H1 (cell line): ENCODE results near the gene TMEM164. TPM values are rescaled to one million over a fixed set of nuclear protein-coding genes. Genes with fewer than 3 reads are reported as not detected.

Experiments used
- CTCF ChIA-PET: fragments of 300-600 bp; sonication (Branson Sonifier 250); formaldehyde crosslinking; loops from one replicate; lab custom pipeline; 2021; ENCODE audit not compliant: partially characterized antibody; lab: Charles Lee
- POLR2A ChIA-PET: fragments of 300-600 bp; sonication (Branson Sonifier 250); formaldehyde crosslinking; loops from one replicate; lab custom pipeline; 2021; ENCODE audit warnings: inconsistent platforms; ENCODE audit not compliant: partially characterized antibody; lab: Charles Lee
- DNase-seq, 2 experiments: peaks; one replicate each; pipeline versions ENCODE4 v3.0.0 to v3.0.0-alpha.2; 2010 to 2022; ENCODE audit warnings: low spot score in 2 of 2, low read depth in 1 of 2, mixed read lengths in 1 of 2
- FAIRE-seq: peaks from 2 replicates; lab custom pipeline; 2011; peaks lifted over from hg19 to GRCh38; lab: Jason Lieb, UNC
- H2AFZ ChIP-seq: 2 replicates; pipeline ENCODE4 v1.8.1; 2012; ENCODE audit warnings: low read length, inconsistent platforms
- H2AK5ac ChIP-seq: 2 replicates; pipeline ENCODE4 v1.6.1; 2013; ENCODE audit warnings: low read depth, low read length
- H2BK120ac ChIP-seq: replicated peaks from 2 replicates; pipeline ENCODE3; 2013; ENCODE audit warnings: low read depth, low read length, inconsistent platforms
- H2BK12ac ChIP-seq: 2 replicates; pipeline ENCODE4 v1.6.1; 2013; ENCODE audit warnings: low read depth, low read length
- H2BK15ac ChIP-seq: 2 replicates; pipeline ENCODE4 v1.6.1; 2013; ENCODE audit warnings: low read length
- H2BK20ac ChIP-seq: 2 replicates; pipeline ENCODE4 v1.6.1; 2013; ENCODE audit warnings: low read length
- H2BK5ac ChIP-seq: 2 replicates; pipeline ENCODE4 v1.6.1; 2013; ENCODE audit warnings: low read depth, low read length
- H3K14ac ChIP-seq: 2 replicates; pipeline ENCODE4 v1.6.1; 2013; ENCODE audit warnings: inconsistent platforms; ENCODE audit not compliant: insufficient read length
- H3K18ac ChIP-seq: 2 replicates; pipeline ENCODE4 v1.6.1; 2013; ENCODE audit warnings: low read length; ENCODE audit errors: extremely low read depth
- H3K23ac ChIP-seq: 2 replicates; pipeline ENCODE4 v1.6.1; 2013; ENCODE audit warnings: inconsistent platforms; ENCODE audit not compliant: insufficient read length
- H3K23me2 ChIP-seq: 2 replicates; pipeline ENCODE4 v1.6.1; 2013; ENCODE audit warnings: low read depth, low read length
- H3K27ac ChIP-seq: 2 replicates; pipeline ENCODE4 v1.6.1; 2011; ENCODE audit warnings: low read depth, low read length, inconsistent platforms
- H3K27me3 ChIP-seq, 4 experiments: replicated peaks in 1 of 4; 1 replicate in 1 of 4; 2 replicates in 3 of 4; pipeline versions ENCODE4 v1.6.1 to v1.8.1; 2011 to 2013; ENCODE audit warnings: low read length in 3 of 4, mild to moderate bottlenecking in 3 of 4, inconsistent platforms in 2 of 4, mixed read lengths in 2 of 4, moderate library complexity in 1 of 4; ENCODE audit not compliant: control insufficient read depth in 3 of 4, insufficient read depth in 3 of 4; ENCODE audit errors: extremely low read depth in 1 of 4
- H3K36me3 ChIP-seq, 4 experiments: 2 replicates each; pipeline versions ENCODE4 v1.6.1 to v1.8.1; 2011 to 2013; ENCODE audit warnings: mild to moderate bottlenecking in 4 of 4, low read length in 3 of 4, moderate library complexity in 2 of 4, control low read depth in 1 of 4, inconsistent platforms in 1 of 4; ENCODE audit not compliant: insufficient read depth in 4 of 4, control insufficient read depth in 2 of 4
- H3K4ac ChIP-seq: replicated peaks from 2 replicates; pipeline ENCODE3; 2013; ENCODE audit warnings: low read length, low read depth, mixed read lengths, inconsistent platforms; ENCODE audit not compliant: insufficient read length
- H3K4me1 ChIP-seq, 4 experiments: replicated peaks in 1 of 4; 1 replicate in 1 of 4; 2 replicates in 3 of 4; pipeline versions ENCODE4 v1.6.1 to v1.8.1; 2011 to 2013; ENCODE audit warnings: low read length in 3 of 4, inconsistent platforms in 2 of 4, mixed read lengths in 1 of 4; ENCODE audit not compliant: insufficient read depth in 4 of 4, control insufficient read depth in 3 of 4
- H3K4me2 ChIP-seq, 2 experiments: 2 replicates each; pipeline versions ENCODE4 v1.6.1 to v1.8.1; 2011 to 2013; ENCODE audit warnings: low read depth in 2 of 2, low read length in 2 of 2, control low read depth in 1 of 2, inconsistent platforms in 1 of 2, mild to moderate bottlenecking in 1 of 2; ENCODE audit not compliant: insufficient read depth in 1 of 2
- H3K4me3 ChIP-seq, 4 experiments: fragments of 200-600, 300-600 bp in 1 of 4; sonication (generic), shearing (Covaris generic), sonication (Bioruptor Twin) in 1 of 4; 2 replicates each; pipeline versions ENCODE4 v1.5.1 to v1.8.1; 2011 to 2016; ENCODE audit warnings: low read length in 4 of 4, low read depth in 3 of 4, control low read depth in 2 of 4, inconsistent platforms in 2 of 4, mild to moderate bottlenecking in 2 of 4, mixed read lengths in 1 of 4, moderate library complexity in 1 of 4; ENCODE audit not compliant: insufficient read depth in 2 of 4; ENCODE audit errors: extremely low read depth in 1 of 4
- H3K56ac ChIP-seq: replicated peaks from 2 replicates; pipeline ENCODE3; 2013; ENCODE audit warnings: low read depth, mild to moderate bottlenecking, mixed read lengths, low read length, inconsistent platforms; ENCODE audit not compliant: insufficient read length
- H3K79me1 ChIP-seq: 2 replicates; pipeline ENCODE4 v1.6.1; 2013; ENCODE audit warnings: low read depth, low read length, control low read depth
- H3K79me2 ChIP-seq, 2 experiments: 2 replicates each; pipeline versions ENCODE4 v1.6.1 to v1.8.1; 2012 to 2013; ENCODE audit warnings: low read length in 2 of 2, mild to moderate bottlenecking in 2 of 2, inconsistent platforms in 1 of 2; ENCODE audit not compliant: insufficient read depth in 2 of 2, control insufficient read depth in 1 of 2
- H3K9ac ChIP-seq, 4 experiments: replicated peaks in 1 of 4; 1 replicate in 1 of 4; 2 replicates in 3 of 4; pipeline versions ENCODE4 v1.6.1 to v1.8.1; 2011 to 2013; ENCODE audit warnings: low read depth in 3 of 4, low read length in 3 of 4, control low read depth in 2 of 4, mild to moderate bottlenecking in 2 of 4, moderate library complexity in 2 of 4, inconsistent platforms in 1 of 4; ENCODE audit errors: extremely low read depth in 1 of 4
- H3K9me3 ChIP-seq, 2 experiments: 2 replicates each; pipeline versions ENCODE4 v1.6.1 to v1.8.1; 2012 to 2013; ENCODE audit warnings: mild to moderate bottlenecking in 2 of 2, moderate library complexity in 2 of 2, control low read depth in 1 of 2, inconsistent platforms in 1 of 2, low read depth in 1 of 2, low read length in 1 of 2, mixed read lengths in 1 of 2; ENCODE audit not compliant: insufficient read depth in 2 of 2
- H4K20me1 ChIP-seq, 2 experiments: replicated peaks in 1 of 2; 2 replicates each; pipeline versions ENCODE3 to v1.8.1; 2011 to 2013; ENCODE audit warnings: inconsistent platforms in 2 of 2, low read length in 2 of 2, mild to moderate bottlenecking in 1 of 2; ENCODE audit not compliant: insufficient read depth in 2 of 2, control insufficient read depth in 1 of 2
- H4K5ac ChIP-seq: 2 replicates; pipeline ENCODE4 v1.6.1; 2013; ENCODE audit warnings: low read length, low read depth, mixed read lengths, inconsistent platforms; ENCODE audit not compliant: insufficient read length
- H4K8ac ChIP-seq: 2 replicates; pipeline ENCODE4 v1.8.0; 2013; ENCODE audit warnings: mild to moderate bottlenecking, moderate library complexity, low read length, inconsistent platforms; ENCODE audit not compliant: insufficient read depth; ENCODE audit errors: extremely low read depth
- H4K91ac ChIP-seq: replicated peaks from 2 replicates; pipeline ENCODE3; 2013; ENCODE audit warnings: low read length, mixed read lengths, inconsistent platforms; ENCODE audit not compliant: insufficient read length
- EP300 ChIP-seq, 2 experiments: IDR thresholded peaks; 1 replicate in 1 of 2; 2 replicates in 1 of 2; pipeline ENCODE4 v1.6.1; 2011 to 2012; ENCODE audit warnings: low read depth in 2 of 2, low read length in 2 of 2, mild to moderate bottlenecking in 2 of 2, borderline replicate concordance in 1 of 2, inconsistent platforms in 1 of 2, moderate library complexity in 1 of 2
- HDAC6 ChIP-seq: IDR thresholded peaks from one replicate; pipeline ENCODE4 v1.7.1; 2012; ENCODE audit warnings: low read depth, mild to moderate bottlenecking, inconsistent platforms, low read length, moderate library complexity
- NRF1 ChIP-seq: IDR thresholded peaks from 2 replicates; pipeline ENCODE4 v1.6.1; 2011; ENCODE audit warnings: mild to moderate bottlenecking, low read depth, low read length, improper control_type of control experiment
- WGBS, 2 experiments: shearing (Covaris generic) in 1 of 2; methylation state at CpG; one replicate each; pipeline versions ENCODE4 v1.1.6 to v1.1.7; 2013 to 2015; ENCODE audit warnings: low lambda C conversion rate in 2 of 2, mixed read lengths in 2 of 2, inconsistent platforms in 1 of 2, low coverage in 1 of 2, missing lambda C conversion rate in 1 of 2; ENCODE audit not compliant: insufficient replicate concordance in 2 of 2, insufficient coverage in 1 of 2, insufficient read length in 1 of 2; ENCODE audit errors: extremely low coverage in 1 of 2, missing lambda C conversion rate in 1 of 2; 5-methylcytosine and 5-hydroxymethylcytosine counted together
- polyA plus RNA-seq, 7 experiments: library from polyadenylated mRNA; depleted of rRNA in 3 of 7; stranded (reverse) in 5 of 7; unstranded in 2 of 7; fragments of >200 nt in 5 of 7; fragments of 200-250 nt in 2 of 7; gene quantifications; 1 replicate in 5 of 7; 2 replicates in 1 of 7; 4 replicates in 1 of 7; pipeline versions ENCODE4 v1.2.1 to v1.2.3, GENCODE V29; 2011 to 2013; ENCODE audit warnings: missing spikeins in 2 of 7, mixed read lengths in 2 of 7
- total RNA-seq: library from RNA; stranded (reverse); fragmentation: NEBNext Ultra II Directional; extraction: Animal tissue kit (Norgen Biotek cat#: 25700); gene quantifications from 2 replicates; pipeline ENCODE4 v1.2.1, GENCODE V29; 2021

The TMEM164 gene
- total and polyA plus RNA-seq, 2 of the 8 experiments (the other 6 are each of a cell fraction or from before 2014, with no cell fraction given) = 7.3 to 14.8 TPM

- CTCF ChIA-PET = interaction anchor here (0.6 to 34.1 kb wide), 6 partner anchors 9 to 254 kb away, joined by 3 to 742 read pairs (median 18); no protein-coding TSS in a partner anchor
- POLR2A ChIA-PET = no interaction called here
- Histone ChIP-seq H3K14ac (no peak overlapping the region), H4K91ac (no peak overlapping the region), H3K27me3 (no peaks in the 10 kb centered on the region), H2BK12ac (no peak overlapping the region), H2BK20ac (no peak overlapping the region), H2AK5ac (no peak overlapping the region), H2BK5ac (no peak overlapping the region), H3K9me3 (no peaks in the 10 kb centered on the region), H3K23me2 (no peaks in the 10 kb centered on the region), H3K36me3 (no peaks in the 10 kb centered on the region), H3K23ac (no peak overlapping the region), H3K4me1 (peaks cover 0 to 6% (median under 1%) of the 10 kb centered on the region in 4 experiments; a peak in 3 of 7 replicates), H2AFZ (no peak overlapping the region), H3K27ac (no peak overlapping the region), H3K79me2 (no peaks in the 10 kb centered on the region), H4K8ac (no peak overlapping the region), H4K5ac (no peak overlapping the region), H3K4me2 (no peak overlapping the region), H3K18ac (no peak overlapping the region), H3K9ac (no peak overlapping the region), H3K4ac (no peak overlapping the region), H2BK120ac (no peak overlapping the region), H3K79me1 (no peaks in the 10 kb centered on the region), H2BK15ac (no peak overlapping the region), H3K56ac (no peak overlapping the region), H4K20me1 (peaks cover 0 to 2% of the 10 kb centered on the region in 2 experiments), H3K4me3 (no peak overlapping the region)
- FAIRE-seq (no peak), DNase-seq (no peak)
- WGBS, 2 experiments = 91% methylated on average over 1 of the region's 1 CpG; no CpG with 5 or more reads in 1 of the 2 experiments
- no peak for TF ChIP-seq NRF1
- TF ChIP-seq HDAC6 = no peak
- no peak for TF ChIP-seq EP300 (IDR thresholded peaks at IDR 0.05; ENCODE audit: borderline replicate concordance in 1 of 2, low read depth in 2 of 2, low read length in 2 of 2)
These were observed 154.5 kb downstream of the TMEM164 start for GRCh38 chrX:110157444-110157843.
